Measurements from ENCODE around the gene PLXND1.
A peak's percentile ranks its signal among the peaks of the same experiment; 100 is the strongest.

The PLXND1 gene

DNA sequence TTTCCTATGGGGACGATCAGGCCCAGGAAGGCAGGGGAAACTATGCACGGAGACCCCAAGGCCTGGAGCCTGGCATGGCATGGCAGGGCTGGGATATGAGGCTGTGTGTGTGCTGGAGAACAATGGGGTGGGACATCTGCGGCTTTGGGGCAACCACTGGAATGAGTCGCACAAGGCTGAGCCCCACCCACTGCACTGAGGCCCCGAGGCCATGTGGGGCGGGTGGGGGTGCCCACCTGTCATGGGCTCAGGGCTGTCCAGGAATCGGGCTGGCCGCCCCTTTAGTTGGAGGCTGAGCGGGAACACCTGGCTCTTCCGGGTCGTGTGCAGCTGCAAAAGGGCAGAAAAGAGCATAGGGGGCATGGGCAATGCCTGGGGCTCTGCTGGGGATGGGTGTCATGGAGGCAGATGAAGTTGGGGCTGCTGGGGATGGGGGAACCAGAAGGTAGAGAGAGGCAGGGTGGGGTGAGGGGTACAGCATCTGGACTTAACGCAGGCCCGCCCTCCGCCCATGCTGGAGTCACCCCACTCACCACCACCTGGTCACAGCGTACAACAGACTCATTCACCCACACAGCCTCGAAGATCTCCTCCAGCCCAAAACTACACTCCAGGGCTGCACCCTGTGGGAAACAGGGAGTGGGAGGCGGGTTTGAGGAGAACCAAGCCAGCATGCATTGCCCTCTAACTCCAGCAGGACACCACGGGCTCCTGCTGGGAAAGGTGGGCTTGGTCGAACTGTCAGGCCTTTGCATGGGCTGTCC lies 31.1 kb downstream of the PLXND1 start:
- H3K27ac ChIP-seq (replicated peaks): no peak overlapping the region
- TF ChIP-seq SPI1 (IDR thresholded peaks at IDR 0.05; ENCODE audit: borderline replicate concordance, low read depth): no peak
- TF ChIP-seq, protein P1, sequence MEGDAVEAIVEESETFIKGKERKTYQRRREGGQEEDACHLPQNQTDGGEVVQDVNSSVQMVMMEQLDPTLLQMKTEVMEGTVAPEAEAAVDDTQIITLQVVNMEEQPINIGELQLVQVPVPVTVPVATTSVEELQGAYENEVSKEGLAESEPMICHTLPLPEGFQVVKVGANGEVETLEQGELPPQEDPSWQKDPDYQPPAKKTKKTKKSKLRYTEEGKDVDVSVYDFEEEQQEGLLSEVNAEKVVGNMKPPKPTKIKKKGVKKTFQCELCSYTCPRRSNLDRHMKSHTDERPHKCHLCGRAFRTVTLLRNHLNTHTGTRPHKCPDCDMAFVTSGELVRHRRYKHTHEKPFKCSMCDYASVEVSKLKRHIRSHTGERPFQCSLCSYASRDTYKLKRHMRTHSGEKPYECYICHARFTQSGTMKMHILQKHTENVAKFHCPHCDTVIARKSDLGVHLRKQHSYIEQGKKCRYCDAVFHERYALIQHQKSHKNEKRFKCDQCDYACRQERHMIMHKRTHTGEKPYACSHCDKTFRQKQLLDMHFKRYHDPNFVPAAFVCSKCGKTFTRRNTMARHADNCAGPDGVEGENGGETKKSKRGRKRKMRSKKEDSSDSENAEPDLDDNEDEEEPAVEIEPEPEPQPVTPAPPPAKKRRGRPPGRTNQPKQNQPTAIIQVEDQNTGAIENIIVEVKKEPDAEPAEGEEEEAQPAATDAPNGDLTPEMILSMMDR (IDR thresholded peaks at IDR 0.05; ENCODE audit: insufficient read depth, low read length): no peak
- no peak for TF ChIP-seq GABPA (IDR thresholded peaks at IDR 0.05; ENCODE audit: low read depth)
- TF ChIP-seq, protein P2, sequence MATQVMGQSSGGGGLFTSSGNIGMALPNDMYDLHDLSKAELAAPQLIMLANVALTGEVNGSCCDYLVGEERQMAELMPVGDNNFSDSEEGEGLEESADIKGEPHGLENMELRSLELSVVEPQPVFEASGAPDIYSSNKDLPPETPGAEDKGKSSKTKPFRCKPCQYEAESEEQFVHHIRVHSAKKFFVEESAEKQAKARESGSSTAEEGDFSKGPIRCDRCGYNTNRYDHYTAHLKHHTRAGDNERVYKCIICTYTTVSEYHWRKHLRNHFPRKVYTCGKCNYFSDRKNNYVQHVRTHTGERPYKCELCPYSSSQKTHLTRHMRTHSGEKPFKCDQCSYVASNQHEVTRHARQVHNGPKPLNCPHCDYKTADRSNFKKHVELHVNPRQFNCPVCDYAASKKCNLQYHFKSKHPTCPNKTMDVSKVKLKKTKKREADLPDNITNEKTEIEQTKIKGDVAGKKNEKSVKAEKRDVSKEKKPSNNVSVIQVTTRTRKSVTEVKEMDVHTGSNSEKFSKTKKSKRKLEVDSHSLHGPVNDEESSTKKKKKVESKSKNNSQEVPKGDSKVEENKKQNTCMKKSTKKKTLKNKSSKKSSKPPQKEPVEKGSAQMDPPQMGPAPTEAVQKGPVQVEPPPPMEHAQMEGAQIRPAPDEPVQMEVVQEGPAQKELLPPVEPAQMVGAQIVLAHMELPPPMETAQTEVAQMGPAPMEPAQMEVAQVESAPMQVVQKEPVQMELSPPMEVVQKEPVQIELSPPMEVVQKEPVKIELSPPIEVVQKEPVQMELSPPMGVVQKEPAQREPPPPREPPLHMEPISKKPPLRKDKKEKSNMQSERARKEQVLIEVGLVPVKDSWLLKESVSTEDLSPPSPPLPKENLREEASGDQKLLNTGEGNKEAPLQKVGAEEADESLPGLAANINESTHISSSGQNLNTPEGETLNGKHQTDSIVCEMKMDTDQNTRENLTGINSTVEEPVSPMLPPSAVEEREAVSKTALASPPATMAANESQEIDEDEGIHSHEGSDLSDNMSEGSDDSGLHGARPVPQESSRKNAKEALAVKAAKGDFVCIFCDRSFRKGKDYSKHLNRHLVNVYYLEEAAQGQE (IDR thresholded peaks at IDR 0.05; ENCODE audit: insufficient replicate concordance, low read depth): no peak
- H3K27me3 ChIP-seq (ENCODE audit: insufficient read depth, poor library complexity, severe bottlenecking): no peaks in the 10 kb centered on the region
- DNase-seq (ENCODE audit: low read depth in 1 of 2, low spot score in 1 of 2): no peak
- H3K4me3 ChIP-seq (replicated peaks; ENCODE audit: insufficient read depth, low read length): no peak overlapping the region

DNA sequence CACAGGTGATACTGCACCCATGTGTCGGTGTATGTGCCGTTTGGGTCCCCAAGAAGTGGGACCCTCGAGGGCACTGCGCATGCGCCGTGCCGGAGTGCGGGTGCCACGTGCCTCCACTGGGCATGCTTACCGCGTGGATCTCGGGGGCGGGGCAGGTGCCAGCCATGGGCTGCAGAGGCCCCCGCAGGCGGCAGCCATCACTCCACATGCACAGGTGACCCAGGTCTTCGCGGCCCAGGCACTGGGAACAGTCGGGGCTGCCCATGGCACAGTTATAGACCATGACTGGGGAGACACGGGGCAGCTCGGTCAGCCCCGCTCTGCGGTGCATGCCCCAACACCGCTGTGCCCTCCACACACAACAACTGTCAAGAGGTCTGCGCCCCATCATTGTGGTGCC lies 32.3 kb downstream of the PLXND1 start:
- Histone ChIP-seq H3K27ac (replicated peaks) (no peak overlapping the region), H3K4me3 (replicated peaks; ENCODE audit: insufficient read depth, low read length) (no peak overlapping the region), H3K27me3 (ENCODE audit: insufficient read depth, poor library complexity, severe bottlenecking) (no peaks in the 10 kb centered on the region)
- DNase-seq (ENCODE audit: low read depth in 1 of 2, low spot score in 1 of 2): no peak
- TF ChIP-seq, protein P2 (IDR thresholded peaks at IDR 0.05; ENCODE audit: insufficient replicate concordance, low read depth): no peak
- no peak for TF ChIP-seq GABPA (IDR thresholded peaks at IDR 0.05; ENCODE audit: low read depth)
- TF ChIP-seq SPI1 (IDR thresholded peaks at IDR 0.05; ENCODE audit: borderline replicate concordance, low read depth): no peak
- TF ChIP-seq, protein P1 (IDR thresholded peaks at IDR 0.05; ENCODE audit: insufficient read depth, low read length): no peak
- TF ChIP-seq POLR2AphosphoS5 (IDR thresholded peaks at IDR 0.05; ENCODE audit: low read depth): no peak

DNA sequence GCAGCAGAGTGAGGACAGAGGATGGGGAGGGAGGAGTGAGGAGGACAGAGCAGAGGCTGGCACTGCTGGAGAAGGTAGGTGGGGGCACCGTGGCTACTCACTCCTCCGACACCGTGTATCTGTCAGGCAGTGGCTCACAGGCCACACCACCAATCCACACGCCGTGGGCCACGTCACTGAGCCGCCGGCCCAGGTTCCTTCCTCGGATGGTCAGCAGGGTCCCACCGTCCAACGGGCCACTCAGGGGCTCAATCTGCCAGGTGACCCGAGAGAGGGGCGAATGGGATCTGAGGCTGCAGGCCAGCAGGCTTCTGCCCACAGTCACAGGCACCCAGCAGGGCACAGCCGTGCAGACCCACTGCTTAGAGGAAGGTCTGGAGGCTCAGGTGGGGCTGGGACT lies 33.0 kb downstream of the PLXND1 start:
- TF ChIP-seq, protein P1 (IDR thresholded peaks at IDR 0.05; ENCODE audit: insufficient read depth, low read length): no peak
- peak; percentile 11; the same call in 1 of the 2 replicates for TF ChIP-seq POLR2AphosphoS5 (IDR thresholded peaks at IDR 0.05; ENCODE audit: low read depth)
- no peak for TF ChIP-seq GABPA (IDR thresholded peaks at IDR 0.05; ENCODE audit: low read depth)
- no peak overlapping the region for H3K4me3 ChIP-seq (replicated peaks; ENCODE audit: insufficient read depth, low read length)
- H3K27ac ChIP-seq (replicated peaks): no peak overlapping the region
- DNase-seq (ENCODE audit: low read depth in 1 of 2, low spot score in 1 of 2): no peak
- no peaks in the 10 kb centered on the region for H3K27me3 ChIP-seq (ENCODE audit: insufficient read depth, poor library complexity, severe bottlenecking)

DNA sequence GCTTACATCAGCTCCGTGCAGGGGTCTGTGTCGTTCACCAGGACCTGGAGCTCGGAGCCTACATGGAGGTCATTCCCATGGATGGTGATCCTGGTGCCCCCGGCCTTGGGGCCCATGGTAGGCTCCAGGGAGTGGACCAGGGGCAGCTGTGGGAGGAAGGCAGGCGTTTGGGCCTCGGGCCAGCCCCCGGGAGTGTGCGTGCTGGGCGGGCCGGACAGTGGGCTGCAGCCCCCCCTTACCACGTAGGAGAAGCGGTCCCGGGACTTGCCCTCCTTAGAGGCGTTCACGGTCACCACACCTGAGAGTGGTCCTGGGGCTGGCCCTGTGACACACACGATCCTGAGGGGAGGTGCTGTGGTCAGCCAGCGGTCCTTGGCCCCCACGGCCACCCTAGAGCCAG lies 33.9 kb downstream of the PLXND1 start:
- no peak for DNase-seq (ENCODE audit: low read depth in 1 of 2, low spot score in 1 of 2)
- Histone ChIP-seq H3K4me3 (replicated peaks; ENCODE audit: insufficient read depth, low read length) (no peak overlapping the region), H3K27me3 (ENCODE audit: insufficient read depth, poor library complexity, severe bottlenecking) (no peaks in the 10 kb centered on the region), H3K27ac (replicated peaks) (no peak overlapping the region)
- TF ChIP-seq GABPA (IDR thresholded peaks at IDR 0.05; ENCODE audit: low read depth) (no peak), SPI1 (IDR thresholded peaks at IDR 0.05; ENCODE audit: borderline replicate concordance, low read depth) (no peak), POLR2AphosphoS5 (IDR thresholded peaks at IDR 0.05; ENCODE audit: low read depth) (no peak)
- TF ChIP-seq, protein P2 (IDR thresholded peaks at IDR 0.05; ENCODE audit: insufficient replicate concordance, low read depth): no peak
- TF ChIP-seq, protein P1 (IDR thresholded peaks at IDR 0.05; ENCODE audit: insufficient read depth, low read length): no peak
